ENCODE results near the gene SPOCK2. TPM values are rescaled to one million over a fixed set of nuclear protein-coding genes. Genes with fewer than 3 reads are reported as not detected.

Gene SPOCK2
- total RNA-seq, 2 experiments from 2014 or later = 370 to 371 TPM

Other genes starting within 250 kb of the SPOCK2 start
- 100 to 1,000 TPM; 171 to 175 TPM for gene PSAP, start 237.3 kb downstream of the SPOCK2 start, total RNA-seq
- not detected for gene CHST3, start 124.2 kb downstream of the SPOCK2 start, total RNA-seq
- 10 to 100 TPM; 89.2 to 89.8 TPM for gene ANAPC16, start 127.5 kb upstream of the SPOCK2 start, total RNA-seq
- gene ASCC1, start 127.7 kb upstream of the SPOCK2 start, total RNA-seq = 10 to 100 TPM; 28.5 to 34.4 TPM
- gene DDIT4, start 185.4 kb upstream of the SPOCK2 start, total RNA-seq = 100 to 1,000 TPM; 150 to 159 TPM